Measurements from ENCODE around the gene TNFSF12.

The TNFSF12 gene, protein sequence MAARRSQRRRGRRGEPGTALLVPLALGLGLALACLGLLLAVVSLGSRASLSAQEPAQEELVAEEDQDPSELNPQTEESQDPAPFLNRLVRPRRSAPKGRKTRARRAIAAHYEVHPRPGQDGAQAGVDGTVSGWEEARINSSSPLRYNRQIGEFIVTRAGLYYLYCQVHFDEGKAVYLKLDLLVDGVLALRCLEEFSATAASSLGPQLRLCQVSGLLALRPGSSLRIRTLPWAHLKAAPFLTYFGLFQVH

GRCh38 chr17:7548585-7549400 lies at the start of gene TNFSF12:
Gene TNFSF12 (plus strand): TSS chr17:7549058. CDS start chr17:7549154, 96 bp downstream.
- in situ Hi-C loops (cut with HindIII; ENCODE audit: low sequenced_read_pairs), result no loop called here

- in situ Hi-C loops (cut with HindIII; ENCODE audit: low sequenced_read_pairs), result no loop called here
Measured at GRCh38 chr17:7499161-7499560, 49.7 kb upstream of the TNFSF12 start.

DNA sequence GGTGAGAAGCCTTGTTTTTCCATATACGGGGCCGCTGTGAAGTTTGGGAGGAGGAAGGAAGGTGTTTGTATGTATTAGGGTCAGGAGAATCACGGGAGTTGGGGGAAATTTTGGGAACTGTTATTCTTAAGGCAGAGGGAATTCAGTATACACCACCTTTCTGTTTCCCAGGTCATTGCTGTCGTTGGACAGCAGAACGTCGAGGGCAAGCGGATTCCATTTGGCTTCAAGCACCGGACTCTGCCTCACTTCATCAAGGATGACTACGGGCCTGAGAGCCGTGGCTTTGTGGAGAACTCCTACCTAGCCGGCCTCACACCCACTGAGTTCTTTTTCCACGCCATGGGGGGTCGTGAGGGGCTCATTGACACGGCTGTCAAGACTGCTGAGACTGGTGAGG lies 47.1 kb upstream of the TNFSF12 start:
- in situ Hi-C loops (cut with HindIII; ENCODE audit: low sequenced_read_pairs), result no loop called here

- in situ Hi-C loops (cut with HindIII; ENCODE audit: low sequenced_read_pairs), result no loop called here
Measured at GRCh38 chr17:7502171-7502847, 46.5 kb upstream of the TNFSF12 start.

DNA sequence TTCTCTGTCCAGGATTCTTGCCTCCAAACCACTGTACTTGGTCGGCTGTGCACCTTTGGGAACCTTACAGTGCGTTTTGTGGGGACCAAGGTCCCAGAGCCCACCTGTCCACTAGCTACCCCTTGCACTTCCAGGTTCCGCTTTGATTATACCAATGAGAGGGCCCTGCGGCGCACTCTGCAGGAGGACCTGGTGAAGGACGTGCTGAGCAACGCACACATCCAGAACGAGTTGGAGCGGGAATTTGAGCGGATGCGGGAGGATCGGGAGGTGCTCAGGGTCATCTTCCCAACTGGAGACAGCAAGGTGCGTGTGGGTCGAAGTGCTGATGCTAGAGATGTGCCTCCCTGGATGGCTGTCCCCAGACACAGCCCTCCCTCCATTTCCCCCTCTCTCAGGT lies 45.9 kb upstream of the TNFSF12 start:
- in situ Hi-C loops (cut with HindIII; ENCODE audit: low sequenced_read_pairs), result no loop called here

- in situ Hi-C loops (cut with HindIII; ENCODE audit: low sequenced_read_pairs), result no loop called here
Measured at GRCh38 chr17:7503521-7503920, 45.3 kb upstream of the TNFSF12 start.

- in situ Hi-C loops (cut with HindIII; ENCODE audit: low sequenced_read_pairs), result no loop called here
Measured at GRCh38 chr17:7508145-7508544, 40.7 kb upstream of the TNFSF12 start.

GRCh38 chr17:7508846-7509245 lies 40.0 kb upstream of the TNFSF12 start:
- in situ Hi-C loops (cut with HindIII; ENCODE audit: low sequenced_read_pairs), result no loop called here

DNA sequence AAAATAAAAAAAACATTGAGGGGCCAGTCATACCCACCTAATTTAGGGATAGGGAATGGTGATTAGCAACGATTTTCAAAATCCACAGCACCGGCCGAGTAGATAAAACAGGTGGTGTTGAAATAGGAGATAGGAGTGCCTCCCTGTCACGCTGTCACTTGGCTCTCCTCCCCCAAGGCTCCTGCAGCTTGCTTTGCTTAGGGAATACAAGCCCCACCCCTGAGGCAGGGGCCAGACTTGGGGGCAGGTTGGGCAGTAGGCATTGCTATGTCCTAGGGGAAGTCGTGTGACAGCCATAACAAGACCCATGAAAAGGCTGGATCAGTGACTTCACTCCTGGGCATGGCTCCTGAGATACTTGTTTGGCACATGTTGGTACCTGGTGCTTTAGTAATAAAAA lies 38.9 kb upstream of the TNFSF12 start:
- in situ Hi-C loops (cut with HindIII; ENCODE audit: low sequenced_read_pairs), result no loop called here

DNA sequence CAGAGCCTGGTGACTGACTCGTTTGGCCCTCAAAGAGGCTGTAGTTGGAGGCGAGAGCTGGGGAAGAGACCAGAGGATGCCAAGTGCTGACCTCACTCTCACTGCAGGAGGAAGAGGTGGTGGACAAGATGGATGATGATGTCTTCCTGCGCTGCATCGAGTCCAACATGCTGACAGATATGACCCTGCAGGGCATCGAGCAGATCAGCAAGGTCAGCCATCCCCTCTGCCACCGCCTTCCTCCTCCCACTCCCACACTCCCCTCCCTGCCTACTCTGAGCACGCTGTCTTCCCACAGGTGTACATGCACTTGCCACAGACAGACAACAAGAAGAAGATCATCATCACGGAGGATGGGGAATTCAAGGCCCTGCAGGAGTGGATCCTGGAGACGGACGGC lies 37.8 kb upstream of the TNFSF12 start:
- in situ Hi-C loops (cut with HindIII; ENCODE audit: low sequenced_read_pairs), result no loop called here

DNA sequence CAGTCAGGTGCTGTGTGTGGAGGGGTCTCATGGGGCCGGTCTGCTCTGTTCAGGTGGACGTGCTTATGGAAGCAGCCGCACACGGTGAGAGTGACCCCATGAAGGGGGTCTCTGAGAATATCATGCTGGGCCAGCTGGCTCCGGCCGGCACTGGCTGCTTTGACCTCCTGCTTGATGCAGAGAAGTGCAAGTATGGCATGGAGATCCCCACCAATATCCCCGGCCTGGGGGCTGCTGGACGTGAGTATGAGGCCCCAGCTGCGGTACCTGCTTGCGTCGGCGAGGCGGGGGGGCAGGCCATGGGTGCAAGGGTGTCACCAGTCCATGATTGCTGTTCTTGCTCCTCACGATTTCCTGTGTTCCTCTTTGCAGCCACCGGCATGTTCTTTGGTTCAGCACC lies 36.8 kb upstream of the TNFSF12 start:
- in situ Hi-C loops (cut with HindIII; ENCODE audit: low sequenced_read_pairs), result no loop called here

- in situ Hi-C loops (cut with HindIII; ENCODE audit: low sequenced_read_pairs), result no loop called here
Measured at GRCh38 chr17:7512824-7513540, 35.9 kb upstream of the TNFSF12 start.

DNA sequence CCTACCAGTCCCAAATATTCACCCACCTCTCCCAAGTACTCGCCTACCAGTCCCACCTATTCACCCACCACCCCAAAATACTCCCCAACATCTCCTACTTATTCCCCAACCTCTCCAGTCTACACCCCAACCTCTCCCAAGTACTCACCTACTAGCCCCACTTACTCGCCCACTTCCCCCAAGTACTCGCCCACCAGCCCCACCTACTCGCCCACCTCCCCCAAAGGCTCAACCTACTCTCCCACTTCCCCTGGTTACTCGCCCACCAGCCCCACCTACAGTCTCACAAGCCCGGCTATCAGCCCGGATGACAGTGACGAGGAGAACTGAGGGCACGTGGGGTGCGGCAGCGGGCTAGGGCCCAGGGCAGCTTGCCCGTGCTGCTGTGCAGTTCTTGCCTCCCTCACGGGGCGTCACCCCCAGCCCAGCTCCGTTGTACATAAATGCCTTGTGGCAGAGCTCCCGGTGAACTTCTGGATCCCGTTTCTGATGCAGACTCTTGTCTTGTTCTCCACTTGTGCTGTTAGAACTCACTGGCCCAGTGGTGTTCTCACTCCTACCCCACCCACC lies 34.9 kb upstream of the TNFSF12 start:
- in situ Hi-C loops (cut with HindIII; ENCODE audit: low sequenced_read_pairs), result no loop called here

DNA sequence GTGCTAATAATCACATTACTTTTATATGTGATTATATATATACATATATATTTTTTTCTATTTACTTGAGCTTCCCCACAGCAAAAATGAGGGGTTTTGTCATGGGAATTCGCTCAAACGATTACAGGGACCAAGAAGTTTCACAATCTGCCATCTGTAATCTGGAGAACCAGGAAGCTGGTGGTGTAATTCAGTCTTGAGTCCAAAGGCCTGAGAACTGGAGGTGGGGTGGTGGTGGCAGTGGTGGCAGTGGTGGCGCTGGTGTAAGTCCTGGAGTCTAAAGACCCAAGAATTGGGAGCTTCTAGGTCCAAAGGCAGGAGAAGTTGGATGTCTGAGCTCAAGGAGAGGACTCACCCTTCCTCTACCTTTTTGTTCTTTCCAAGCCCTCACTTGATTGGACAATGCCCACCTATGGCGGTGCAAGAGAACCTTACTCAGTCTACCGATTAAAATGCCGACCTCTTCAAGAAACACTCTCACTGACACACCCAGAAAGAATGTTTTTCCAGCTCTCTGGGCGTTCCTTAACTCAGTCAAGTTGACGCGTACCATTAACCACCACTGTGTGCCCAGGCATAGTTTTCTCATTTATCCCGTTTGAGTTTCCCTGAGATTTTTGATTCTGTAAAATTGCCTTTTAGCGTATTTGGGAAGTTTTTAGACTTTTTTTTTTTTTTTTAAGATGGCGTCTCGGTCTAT lies 32.8 kb upstream of the TNFSF12 start:
- in situ Hi-C loops (cut with HindIII; ENCODE audit: low sequenced_read_pairs), result no loop called here

DNA sequence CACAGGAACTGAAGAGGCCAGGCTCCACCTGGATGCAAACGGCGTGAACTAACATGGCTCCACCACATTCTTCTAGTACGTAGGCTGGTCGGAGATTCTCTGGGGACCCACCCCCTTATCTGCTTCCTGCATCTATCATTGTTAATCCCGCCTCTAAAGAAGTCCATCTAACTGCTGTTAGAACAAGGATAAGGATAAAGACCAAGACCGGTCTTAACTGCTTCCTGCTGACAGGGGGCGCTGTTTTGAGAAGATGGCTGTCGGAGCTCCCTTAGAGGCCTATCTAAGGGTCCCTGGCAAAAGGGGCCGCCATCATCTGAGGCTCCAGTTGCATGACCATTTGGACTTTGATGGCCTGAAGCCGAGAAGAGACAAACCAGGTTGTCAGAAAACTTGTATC lies 25.8 kb upstream of the TNFSF12 start:
- in situ Hi-C loops (cut with HindIII; ENCODE audit: low sequenced_read_pairs), result no loop called here

GRCh38 chr17:7528842-7529241 lies 20.0 kb upstream of the TNFSF12 start:
- in situ Hi-C loops (cut with HindIII; ENCODE audit: low sequenced_read_pairs), result no loop called here

- in situ Hi-C loops (cut with HindIII; ENCODE audit: low sequenced_read_pairs), result no loop called here
Measured at GRCh38 chr17:7530023-7530900, 18.6 kb upstream of the TNFSF12 start.

- in situ Hi-C loops (cut with HindIII; ENCODE audit: low sequenced_read_pairs), result no loop called here
Measured at GRCh38 chr17:7538050-7538449, 10.8 kb upstream of the TNFSF12 start.

DNA sequence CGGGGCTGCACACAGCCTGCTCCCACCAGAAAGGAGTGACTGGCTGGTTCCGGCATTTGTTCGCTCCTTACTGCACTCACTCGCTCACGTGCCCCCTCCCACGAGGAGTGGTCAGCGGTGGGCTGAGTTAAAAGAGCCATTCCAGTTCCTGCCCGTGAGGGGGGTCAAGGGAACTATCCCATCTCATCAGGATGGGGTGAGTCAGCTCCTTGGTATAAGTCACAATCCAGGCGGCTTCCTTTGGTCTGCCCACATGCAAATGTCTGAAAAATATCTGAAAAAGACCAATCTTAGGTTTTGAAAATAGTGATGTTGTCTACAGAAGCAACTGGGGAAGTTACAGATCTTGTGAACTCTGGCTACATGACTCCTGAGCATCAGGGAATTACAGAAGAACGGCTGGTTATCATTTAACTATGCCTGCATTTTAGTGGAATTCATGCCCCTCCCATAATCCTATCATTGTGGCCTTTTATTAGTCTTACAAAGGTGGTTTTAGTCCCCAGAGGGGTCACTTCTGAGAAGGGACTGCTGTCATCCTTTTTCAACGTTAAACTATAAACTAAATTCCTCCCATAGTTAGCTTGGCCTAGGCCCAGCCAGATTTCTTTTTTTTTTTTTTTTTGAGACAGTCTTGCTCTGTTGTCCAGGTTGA lies 9.8 kb upstream of the TNFSF12 start:
- in situ Hi-C loops (cut with HindIII; ENCODE audit: low sequenced_read_pairs), result no loop called here
